ENCODE results near the gene GFY.
A peak's percentile ranks its signal among the peaks of the same experiment; 100 is the strongest.

Gene GFY

DNA sequence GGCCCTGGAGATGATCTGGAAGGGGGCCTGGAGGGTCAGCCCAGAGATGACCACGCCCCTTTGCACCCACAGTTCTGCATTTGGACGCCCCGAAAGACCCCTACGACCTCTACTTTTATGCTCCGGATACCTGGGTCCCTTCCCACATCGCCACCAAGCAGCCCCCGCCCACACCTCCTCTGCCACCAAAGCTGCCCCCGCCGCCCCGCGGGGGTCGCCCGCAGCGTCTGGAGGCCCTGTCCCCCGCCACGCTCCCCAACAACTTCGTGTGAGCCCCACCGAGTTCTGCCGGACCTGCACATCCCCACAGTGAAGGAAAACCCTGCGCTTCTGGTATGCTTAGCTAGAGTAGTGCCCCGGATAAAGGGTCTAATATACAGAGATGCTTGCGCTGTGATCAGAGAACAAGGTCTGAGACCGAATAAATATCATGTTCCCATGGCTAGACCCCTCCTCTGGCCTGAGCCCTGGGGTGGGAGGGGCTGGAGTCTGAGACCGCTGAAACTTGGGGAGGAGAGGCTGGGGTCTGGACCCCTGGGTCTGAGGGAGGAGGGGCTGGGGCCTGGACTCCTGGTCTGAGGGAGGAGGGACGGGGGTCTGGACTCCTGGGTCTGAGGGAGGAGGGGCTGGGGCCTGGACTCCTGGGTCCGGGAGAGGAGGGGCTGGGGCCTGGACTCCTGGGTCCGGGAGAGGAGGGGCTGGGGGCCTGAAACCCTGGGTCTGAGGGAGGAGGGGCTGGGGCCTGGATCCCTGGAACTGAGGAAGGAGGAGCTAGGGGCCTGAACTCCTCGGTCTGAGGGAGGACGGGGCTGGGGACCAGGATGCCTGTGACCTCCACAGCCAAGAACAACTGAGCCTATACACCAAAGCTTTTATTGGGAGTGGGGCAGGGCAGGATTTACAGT lies 3.6 kb downstream of the GFY start:
- DNase-seq (ENCODE audit: low spot score), result no peak

DNA sequence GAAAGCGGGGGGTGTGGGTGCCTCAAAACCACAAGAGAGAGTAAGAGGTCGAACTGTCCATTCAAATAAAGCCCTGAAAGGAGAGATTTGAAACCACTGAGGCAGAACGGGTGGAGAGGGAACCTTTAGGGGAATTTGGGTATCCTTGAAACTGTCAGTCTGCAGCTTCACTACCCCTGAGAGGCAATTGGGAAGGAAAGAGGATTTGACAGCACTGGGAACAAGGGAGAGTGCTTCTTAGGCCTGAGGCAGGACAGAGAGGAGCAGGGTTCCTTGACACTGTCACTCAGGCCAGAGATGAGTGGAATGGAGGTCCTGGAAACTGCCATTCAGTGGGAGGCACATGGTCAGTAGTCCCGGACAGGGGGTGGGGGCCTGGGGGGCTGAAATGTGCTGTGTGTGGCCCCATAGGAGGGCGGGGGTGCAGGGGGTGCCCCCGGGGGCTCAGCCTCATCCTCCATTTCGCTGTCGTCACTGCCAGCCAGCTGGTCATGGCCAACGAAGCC lies 5.0 kb downstream of the GFY start:
- no peak for DNase-seq (ENCODE audit: low spot score)

DNA sequence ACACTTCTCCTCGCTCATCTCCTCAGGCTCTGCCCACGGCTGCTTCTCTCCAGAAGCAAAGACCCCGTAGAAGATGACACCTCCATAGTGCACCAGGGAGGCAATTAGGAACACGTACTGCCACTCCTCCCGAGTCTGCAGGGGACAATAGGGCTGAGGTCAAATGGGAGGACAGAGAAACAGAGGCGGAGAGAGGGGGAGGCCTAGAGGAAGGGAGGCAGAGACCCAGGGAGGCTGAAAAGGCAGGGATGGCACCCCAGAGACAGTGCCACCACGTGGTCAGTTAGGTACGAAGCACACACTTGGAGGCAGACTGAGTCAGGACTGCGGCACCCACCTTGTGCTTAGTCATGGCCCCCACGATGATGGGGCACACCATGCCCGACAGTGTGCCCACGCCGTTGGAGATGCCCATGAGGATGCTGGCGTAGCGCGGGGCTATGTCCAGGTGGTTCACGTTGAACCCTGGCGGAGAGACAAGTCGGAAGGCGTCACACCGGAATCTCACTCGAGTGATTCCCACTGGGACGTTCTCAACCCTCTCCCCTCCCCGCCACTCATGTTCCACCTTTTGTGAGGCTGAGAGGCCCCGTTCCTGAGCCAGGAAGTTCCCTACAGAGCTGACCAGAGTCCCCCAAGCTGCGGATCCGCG lies 5.6 kb downstream of the GFY start:
- no peak for DNase-seq (ENCODE audit: low spot score)

- DNase-seq (ENCODE audit: low spot score), result no peak
Observed at GRCh38 chr19:49431330-49431749, 6.2 kb downstream of the GFY start.

GRCh38 chr19:49432141-49433073 lies 7.2 kb downstream of the GFY start:
- no peak for DNase-seq (ENCODE audit: low spot score)

- no peak for DNase-seq (ENCODE audit: low spot score)
Observed at GRCh38 chr19:49433240-49433901, 8.2 kb downstream of the GFY start.

- peak; percentile 54 for DNase-seq (ENCODE audit: low spot score)
Observed at GRCh38 chr19:49434907-49435583, 9.9 kb downstream of the GFY start.

DNA sequence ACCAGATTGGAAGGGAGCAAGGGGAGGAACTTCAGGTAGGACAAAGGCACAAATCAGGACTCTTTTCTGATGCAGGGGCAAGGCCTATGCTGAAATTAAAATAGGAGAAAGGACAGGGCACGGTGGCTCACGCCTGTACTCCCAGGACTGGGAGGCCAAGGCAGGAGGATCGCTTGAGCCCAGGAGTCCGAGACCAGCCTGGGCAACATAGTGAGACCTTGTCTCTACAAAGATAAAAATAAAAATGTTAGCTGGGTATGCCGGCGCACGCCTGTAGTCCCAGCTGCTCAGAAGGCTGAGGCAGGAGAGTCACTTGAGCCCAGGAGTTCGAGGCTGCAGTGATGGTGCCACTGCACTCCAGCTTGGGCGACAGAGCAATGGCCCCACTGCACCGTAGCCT lies 10.5 kb downstream of the GFY start:
- no peak for DNase-seq (ENCODE audit: low spot score)

- DNase-seq (ENCODE audit: low spot score), result no peak
Observed at GRCh38 chr19:49436381-49437017, 11.3 kb downstream of the GFY start.

DNA sequence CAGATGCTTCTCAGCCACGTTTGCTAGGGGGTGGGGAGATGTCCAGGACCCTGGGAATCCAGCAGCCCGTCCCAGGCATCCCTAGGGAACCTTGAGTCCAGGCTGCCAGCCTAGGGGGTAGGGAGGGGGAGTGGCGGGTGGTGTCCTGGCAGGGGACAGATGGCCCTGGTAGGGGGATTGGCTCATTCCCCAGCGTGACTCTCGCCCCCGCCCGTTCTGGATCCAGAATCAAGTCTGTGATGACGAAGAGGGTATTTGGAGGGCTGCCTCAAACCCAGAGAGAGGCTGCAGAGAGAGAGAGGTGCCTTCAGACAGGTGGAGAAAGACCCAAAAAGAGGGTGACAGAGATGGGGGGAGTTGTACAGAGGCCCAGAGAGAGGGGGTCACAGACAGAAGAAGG lies 12.0 kb downstream of the GFY start:
- no peak for DNase-seq (ENCODE audit: low spot score)

DNA sequence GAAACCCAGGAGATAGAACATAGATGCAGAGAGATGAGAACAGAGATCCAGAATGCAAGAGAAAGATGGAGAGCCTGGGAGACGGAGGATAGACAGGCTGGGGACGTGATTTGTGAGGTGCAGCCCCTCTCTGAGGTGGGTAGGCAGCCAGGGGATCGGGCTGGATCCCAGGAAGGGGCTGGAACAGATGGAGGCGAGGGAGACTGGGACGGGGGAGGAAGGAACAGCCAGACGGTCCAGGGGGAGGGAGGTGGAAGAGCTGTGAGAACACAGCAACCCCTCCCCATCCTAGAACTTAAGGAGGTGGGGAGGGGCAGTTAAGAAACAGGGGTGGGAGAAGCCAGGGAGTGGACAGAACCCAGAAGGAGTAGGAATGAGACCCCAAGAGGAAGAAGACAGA lies 13.1 kb downstream of the GFY start:
- no peak for DNase-seq (ENCODE audit: low spot score)

GRCh38 chr19:49439836-49440235 lies 14.6 kb downstream of the GFY start:
- DNase-seq (ENCODE audit: low spot score), result no peak

- no peak for DNase-seq (ENCODE audit: low spot score)
Observed at GRCh38 chr19:49440439-49441209, 15.4 kb downstream of the GFY start.

GRCh38 chr19:49441210-49441959 lies 16.2 kb downstream of the GFY start, which contains the start of gene SLC17A7:
Gene SLC17A7, minus strand, starts transcription at chr19:49441527. Its CDS starts 148 bp downstream, at chr19:49441379.
- peak; percentile 72 for DNase-seq (ENCODE audit: low spot score)

DNA sequence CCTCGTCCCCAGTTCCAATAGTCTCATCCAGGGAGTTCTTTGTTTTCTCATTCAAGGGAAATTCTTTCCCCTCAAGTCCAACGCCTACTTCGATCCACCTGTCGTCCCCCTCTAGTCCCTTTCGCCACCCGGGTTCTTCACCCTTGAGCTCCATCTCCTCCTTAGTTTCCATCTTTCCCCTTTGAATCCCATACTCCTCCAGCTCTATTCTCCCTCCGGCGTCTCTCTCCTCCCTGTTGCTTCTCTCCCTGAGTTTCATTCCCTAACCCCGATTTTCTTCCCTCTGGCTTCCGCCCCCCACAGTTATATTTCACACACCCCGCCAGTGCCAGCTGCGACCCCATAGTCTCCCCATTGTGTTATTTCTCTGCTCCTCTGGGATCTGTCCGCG lies 16.8 kb downstream of the GFY start:
- DNase-seq (ENCODE audit: low spot score), result no peak

DNA sequence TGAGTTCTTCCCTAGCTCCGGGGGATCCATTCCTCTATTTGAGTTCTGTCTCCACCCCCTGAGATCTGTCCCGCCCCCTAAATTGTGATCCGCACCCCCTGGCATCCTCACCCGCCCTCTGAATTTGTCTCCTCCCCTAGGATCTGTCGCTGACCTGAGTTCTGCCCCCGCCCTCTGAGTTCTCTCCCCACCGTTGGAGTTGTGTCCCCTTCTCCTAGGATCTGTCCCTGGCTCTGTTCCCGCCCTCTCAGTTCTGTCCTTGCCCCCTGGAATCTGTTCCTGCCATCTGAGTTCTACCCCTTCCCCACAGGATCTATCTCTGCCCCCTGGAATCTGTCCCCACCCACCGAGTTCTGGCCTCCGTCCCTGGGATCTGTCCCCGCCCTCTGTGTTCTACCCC lies 17.2 kb downstream of the GFY start:
- peak; percentile 65 for DNase-seq (ENCODE audit: low spot score)

DNA sequence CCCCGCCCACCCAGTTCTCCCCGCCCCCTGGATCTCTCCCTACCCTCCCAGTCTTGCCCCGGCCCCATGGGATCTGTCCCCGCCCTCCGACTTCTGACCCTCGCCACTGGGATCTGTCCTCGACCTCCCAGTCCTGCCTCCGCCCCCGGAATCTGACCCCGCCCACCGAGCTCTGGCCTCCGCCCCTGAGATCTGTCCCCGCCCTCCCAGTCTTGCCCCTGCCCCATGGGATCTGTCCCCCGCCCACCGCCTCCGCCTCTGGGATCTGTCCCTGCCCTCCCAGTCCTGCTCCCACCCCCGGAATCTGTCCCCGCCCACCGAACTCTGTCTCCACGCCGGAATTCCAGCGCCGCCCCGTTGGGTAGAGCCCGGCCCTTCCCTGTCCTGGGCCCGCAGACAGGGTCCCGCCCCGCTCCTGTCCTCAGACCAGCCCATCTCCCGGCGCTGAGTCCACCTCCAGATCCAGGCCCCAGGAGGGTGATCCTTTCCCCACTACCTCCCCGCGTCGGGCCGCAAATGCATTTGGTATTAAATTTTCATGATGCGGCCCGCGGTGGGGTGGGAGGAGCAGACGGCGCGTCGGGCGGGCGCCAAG lies 17.7 kb downstream of the GFY start:
- peak; percentile 93 for DNase-seq (ENCODE audit: low spot score)

- peak; percentile 98 for DNase-seq (ENCODE audit: low spot score)
Observed at GRCh38 chr19:49443366-49444099, 18.3 kb downstream of the GFY start.

Data from SW480 (cell line).